RPMI8226 (cell line): ENCODE measurements around the gene ARHGAP26.

Source experiments
- DNase-seq: peaks from one replicate; pipeline ENCODE4 v3.0.0-alpha.2; 2015

Gene ARHGAP26

GRCh38 chr5:143025376-143025775, 255.2 kb downstream of the ARHGAP26 start:
- no peak for DNase-seq

- DNase-seq: no peak
Observed at GRCh38 chr5:143025971-143026370, 255.8 kb downstream of the ARHGAP26 start.

- DNase-seq: no peak
Observed at GRCh38 chr5:143026380-143026779, 256.2 kb downstream of the ARHGAP26 start.

GRCh38 chr5:143029293-143029692, 259.1 kb downstream of the ARHGAP26 start:
- no peak for DNase-seq

- no peak for DNase-seq
Observed at GRCh38 chr5:143030349-143030748, 260.2 kb downstream of the ARHGAP26 start.

GRCh38 chr5:143031781-143032580, 261.8 kb downstream of the ARHGAP26 start:
- no peak for DNase-seq

GRCh38 chr5:143032581-143032836, 262.3 kb downstream of the ARHGAP26 start:
- DNase-seq: no peak

GRCh38 chr5:143033535-143034250, 263.5 kb downstream of the ARHGAP26 start:
- DNase-seq: no peak

- no peak for DNase-seq
Observed at GRCh38 chr5:143036146-143036927, 266.2 kb downstream of the ARHGAP26 start.

GRCh38 chr5:143037071-143037470, 266.9 kb downstream of the ARHGAP26 start:
- no peak for DNase-seq

- DNase-seq: no peak
Observed at GRCh38 chr5:143037708-143038107, 267.5 kb downstream of the ARHGAP26 start.

- no peak for DNase-seq
Observed at GRCh38 chr5:143040622-143041021, 270.4 kb downstream of the ARHGAP26 start.

GRCh38 chr5:143041461-143041860, 271.3 kb downstream of the ARHGAP26 start:
- no peak for DNase-seq

GRCh38 chr5:143041972-143042770, 272.0 kb downstream of the ARHGAP26 start:
- DNase-seq: no peak

- no peak for DNase-seq
Observed at GRCh38 chr5:143044265-143044664, 274.1 kb downstream of the ARHGAP26 start.

GRCh38 chr5:143045062-143045461, 274.9 kb downstream of the ARHGAP26 start:
- DNase-seq: no peak

GRCh38 chr5:143046314-143046713, 276.1 kb downstream of the ARHGAP26 start:
- DNase-seq: no peak

- DNase-seq: no peak
Observed at GRCh38 chr5:143047091-143047490, 276.9 kb downstream of the ARHGAP26 start.

- no peak for DNase-seq
Observed at GRCh38 chr5:143050183-143050582, 280.0 kb downstream of the ARHGAP26 start.

- peak; percentile 29 for DNase-seq
Observed at GRCh38 chr5:143051244-143052058, 281.3 kb downstream of the ARHGAP26 start.

- peak; percentile 80 for DNase-seq
Observed at GRCh38 chr5:143052967-143053682, 282.9 kb downstream of the ARHGAP26 start.
